K562 (cell line): Measurements from ENCODE around the gene RAI2. TPM values are rescaled to one million over a fixed set of nuclear protein-coding genes. Genes with fewer than 3 reads are reported as not detected.

Source experiments
- ATAC-seq: fragments of 200-7000 bp; cut with Tn5 transposase; 3 replicates; pipeline ENCODE4 v1.9.1; 2020; ENCODE audit warnings: moderate library complexity
- BruUV-seq: library from RNA; stranded (reverse); fragments of 400-500 nt; replicated peaks from 2 replicates; lab custom pipeline; 2021; lab: Mats Ljungman, UMichigan
- CTCF ChIA-PET: fragments of 300-600 bp; formaldehyde crosslinking; extraction: SDS; loops from one replicate; lab custom pipeline; 2021; ENCODE audit warnings: low intra/inter-chr PET ratio; lab: Yijun Ruan, JAX
- POLR2A ChIA-PET: fragments of 300-600, 350-650 bp; sonication (Branson Sonifier 250); formaldehyde crosslinking; extraction: SDS; loops from one replicate; lab custom pipeline; 2021; ENCODE audit warnings: antibody characterized with exemption, inconsistent platforms; lab: Yijun Ruan, JAX
- DNase-seq, 4 experiments: peaks; one replicate each; pipeline versions ENCODE4 v3.0.0 to v3.0.0-alpha.2; 2011 to 2018; ENCODE audit warnings: low spot score in 3 of 4, mixed read lengths in 3 of 4; ENCODE audit errors: extremely low read depth in 1 of 4
- FAIRE-seq: peaks from 2 replicates; lab custom pipeline; 2011; peaks lifted over from hg19 to GRCh38; lab: Jason Lieb, UNC
- H2AFZ ChIP-seq: 2 replicates; pipeline ENCODE4 v1.6.0; 2011; ENCODE audit warnings: low read depth, low read length, control low read depth, inconsistent platforms
- H3K27ac ChIP-seq: fragments of 200-600 bp; 3 replicates; pipeline ENCODE4 v1.8.0; 2011; ENCODE audit warnings: low read depth, mild to moderate bottlenecking, control low read depth, inconsistent platforms, low read length, moderate library complexity, mixed read lengths; ENCODE audit errors: extremely low read depth
- H3K27me3 ChIP-seq, 2 experiments: fragments of 300-600 bp in 1 of 2; 2 replicates in 1 of 2; 3 replicates in 1 of 2; pipeline versions ENCODE4 v1.6.0 to v1.8.0; 2011; ENCODE audit warnings: inconsistent platforms in 2 of 2, low read length in 2 of 2, mild to moderate bottlenecking in 1 of 2, mixed read lengths in 1 of 2, moderate library complexity in 1 of 2; ENCODE audit not compliant: control insufficient read depth in 2 of 2, insufficient read depth in 2 of 2
- H3K36me3 ChIP-seq: fragments of 300-600 bp; 3 replicates; pipeline ENCODE4 v1.8.0; 2011; ENCODE audit warnings: mild to moderate bottlenecking, low read length, inconsistent platforms; ENCODE audit not compliant: control insufficient read depth, insufficient read depth
- H3K4me1 ChIP-seq, 2 experiments: fragments of 200-600 bp in 1 of 2; replicated peaks in 1 of 2; 2 replicates in 1 of 2; 3 replicates in 1 of 2; pipeline versions ENCODE4 v1.5.1 to v1.8.0; 2011; ENCODE audit warnings: inconsistent platforms in 2 of 2, low read length in 2 of 2, mild to moderate bottlenecking in 1 of 2, mixed read lengths in 1 of 2, moderate library complexity in 1 of 2; ENCODE audit not compliant: control insufficient read depth in 2 of 2, insufficient read depth in 2 of 2
- H3K4me2 ChIP-seq: 2 replicates; pipeline ENCODE4 v1.6.1; 2011; ENCODE audit warnings: low read length, control low read depth, inconsistent platforms, mixed read lengths; ENCODE audit not compliant: insufficient read depth
- H3K4me3 ChIP-seq: fragments of 200-600 bp; sonication (generic), shearing (Covaris generic); 2 replicates; pipeline ENCODE4 v1.5.1; 2016; ENCODE audit warnings: control low read depth, inconsistent platforms
- H3K79me2 ChIP-seq: fragments of 200-600 bp; 3 replicates; pipeline ENCODE4 v1.8.0; 2011; ENCODE audit warnings: low read length, inconsistent platforms; ENCODE audit not compliant: control insufficient read depth, insufficient read depth
- H3K9ac ChIP-seq, 2 experiments: 2 replicates each; pipeline versions ENCODE4 v1.6.0 to v1.6.1; 2011; ENCODE audit warnings: low read depth in 2 of 2, low read length in 2 of 2, control low read depth in 1 of 2, inconsistent platforms in 1 of 2, mild to moderate bottlenecking in 1 of 2, mixed read lengths in 1 of 2; ENCODE audit not compliant: insufficient read depth in 1 of 2
- H3K9me1 ChIP-seq: one replicate; pipeline ENCODE4 v1.6.0; 2011; ENCODE audit warnings: inconsistent platforms, mild to moderate bottlenecking, low read length, moderate library complexity; ENCODE audit not compliant: control insufficient read depth, insufficient read depth
- H3K9me3 ChIP-seq: replicated peaks from 2 replicates; pipeline ENCODE4 v1.5.1; 2011; ENCODE audit warnings: low read depth, low read length, inconsistent platforms; ENCODE audit not compliant: control insufficient read depth, insufficient read depth
- H4K20me1 ChIP-seq: replicated peaks from 2 replicates; pipeline ENCODE4 v1.6.1; 2011; ENCODE audit warnings: low read length, inconsistent platforms, mixed read lengths; ENCODE audit not compliant: control insufficient read depth, insufficient read depth
- BCOR ChIP-seq: fragments of 450-650 bp; IDR thresholded peaks from 2 replicates; pipeline ENCODE4 v1.6.1; 2016
- BRCA1 ChIP-seq, 2 experiments: fragments of 450-650 bp in 1 of 2; sonication (generic) in 1 of 2; formaldehyde crosslinking in 1 of 2; IDR thresholded peaks; 2 replicates each; pipeline versions ENCODE4 v1.5.0 to v1.6.1; 2017 to 2020; ENCODE audit warnings: mild to moderate bottlenecking in 1 of 2, missing genetic modification reagents in 1 of 2
- CAMTA2 ChIP-seq: fragments of 250-450 bp; sonication (Bioruptor Pico); conservative IDR thresholded peaks from 2 replicates; pipeline ENCODE4 v1.5.1; 2022
- CTBP1 ChIP-seq: fragments of 450-650 bp; IDR thresholded peaks from 2 replicates; pipeline ENCODE4 v1.6.1; 2016; ENCODE audit warnings: borderline replicate concordance
- CTCF ChIP-seq, 3 experiments: IDR thresholded peaks in 2 of 3; conservative IDR thresholded peaks in 1 of 3; 2 replicates each; pipeline ENCODE4 v1.5.1; 2011 to 2012; ENCODE audit warnings: low read length in 3 of 3, mild to moderate bottlenecking in 3 of 3, control low read depth in 2 of 3, improper control_type of control experiment in 1 of 3, inconsistent platforms in 1 of 3, low read depth in 1 of 3, mixed read lengths in 1 of 3, moderate library complexity in 1 of 3; ENCODE audit not compliant: insufficient read depth in 2 of 3
- E2F5 ChIP-seq: sonication (generic); formaldehyde crosslinking; IDR thresholded peaks from 2 replicates; pipeline ENCODE4 v1.8.0; 2022; ENCODE audit warnings: mild to moderate bottlenecking, missing genetic modification reagents
- HMBOX1 ChIP-seq: sonication (generic); IDR thresholded peaks from 2 replicates; pipeline ENCODE4 v1.6.1; 2016
- HSF4 ChIP-seq: fragments of 250-450 bp; sonication (Bioruptor Pico); IDR thresholded peaks from 2 replicates; pipeline ENCODE4 v2.1.2; 2022; ENCODE audit warnings: mild to moderate bottlenecking, moderate library complexity, borderline replicate concordance
- LARP7 ChIP-seq: fragments of 450-650 bp; IDR thresholded peaks from 2 replicates; pipeline ENCODE4 v1.6.1; 2016
- NR3C1 ChIP-seq: sonication (generic); formaldehyde crosslinking; IDR thresholded peaks from 2 replicates; pipeline ENCODE4 v1.8.1; 2022; ENCODE audit warnings: missing genetic modification reagents
- NR4A1 ChIP-seq, 2 experiments: fragments of 250-450 bp in 1 of 2; fragments of 450-650 bp in 1 of 2; sonication (Bioruptor Pico) in 1 of 2; IDR thresholded peaks; 2 replicates each; pipeline versions ENCODE4 v1.4.0 to v1.6.1; 2016 to 2020; ENCODE audit warnings: mild to moderate bottlenecking in 2 of 2, missing compliant biosample characterization in 1 of 2, missing genetic modification characterization in 1 of 2, moderate library complexity in 1 of 2
- PHF21A ChIP-seq: fragments of 450-650 bp; IDR thresholded peaks from 2 replicates; pipeline ENCODE4 v1.6.1; 2017; ENCODE audit warnings: low read depth, borderline replicate concordance
- PYGO2 ChIP-seq: fragments of 450-650 bp; IDR thresholded peaks from 2 replicates; pipeline ENCODE4 v1.6.1; 2016; ENCODE audit warnings: mild to moderate bottlenecking, missing genetic modification characterization, moderate library complexity, missing compliant biosample characterization
- ZBTB7A ChIP-seq: IDR thresholded peaks from 2 replicates; pipeline ENCODE4 v1.6.1; 2011; ENCODE audit warnings: low read depth, mild to moderate bottlenecking, low read length, moderate library complexity, borderline replicate concordance; ENCODE audit not compliant: control insufficient read depth
- ZC3H4 ChIP-seq: sonication (generic); formaldehyde crosslinking; IDR thresholded peaks from 2 replicates; pipeline ENCODE4 v1.9.0; 2021; ENCODE audit warnings: missing genetic modification reagents, borderline replicate concordance
- ZNF140 ChIP-seq: fragments of 250-450 bp; sonication (Bioruptor Pico); IDR thresholded peaks from 2 replicates; pipeline ENCODE4 v1.8.0; 2021; ENCODE audit warnings: moderate library complexity, mild to moderate bottlenecking, inconsistent platforms
- ZNF395 ChIP-seq: fragments of 200-800 bp; sonication (Bioruptor generic); IDR thresholded peaks from 2 replicates; pipeline ENCODE4 v1.6.1; 2017; ENCODE audit warnings: missing genetic modification characterization, missing compliant biosample characterization
- WGBS: fragments of 100-300 bp; shearing (Covaris generic); methylation state at CpG from one replicate; pipeline ENCODE4 v1.1.6; 2016; ENCODE audit warnings: low coverage, mixed read lengths; ENCODE audit not compliant: insufficient coverage; ENCODE audit errors: missing lambda C conversion rate; 5-methylcytosine and 5-hydroxymethylcytosine counted together
- in situ Hi-C: fragments of 300-500 bp; cut with MboI; formaldehyde crosslinking; loops from 4 replicates; pipeline ENCODE4 v1.15.0; 2018; ENCODE audit warnings: inconsistent platforms, mixed read lengths
- intact Hi-C: fragments of 100-400 bp; cut with micrococcal nuclease; formaldehyde crosslinking; loops from 2 replicates; pipeline ENCODE4 v1.14.2; 2022
- polyA plus RNA-seq, 8 experiments: library from polyadenylated mRNA; depleted of rRNA in 4 of 8; stranded (reverse) in 5 of 8; unstranded in 3 of 8; fragments of >200 nt; fragmentation: Nextera tagmentation in 2 of 8; fragmentation: Illumina TruSeq in 1 of 8; extraction: Ambion mirVana in 2 of 8; extraction: Trizol in 1 of 8; gene quantifications; 2 replicates each; pipeline versions ENCODE4 v1.2.1 to v1.2.3, GENCODE V29; 2011 to 2014; ENCODE audit warnings: inconsistent platforms in 1 of 8, missing spikeins in 1 of 8
- total RNA-seq, 7 experiments: library from RNA; depleted of rRNA in 6 of 7; stranded (reverse); fragments of >200 nt in 6 of 7; fragmentation: Illumina TruSeq in 2 of 7; extraction: Trizol in 2 of 7; gene quantifications; 2 replicates each; pipeline versions ENCODE4 v1.2.1 to v1.2.3, GENCODE V29; 2011 to 2021; ENCODE audit warnings: low replicate concordance in 1 of 7

RAI2 gene
- total and polyA plus RNA-seq, 9 of the 15 experiments (the other 6 are each of a cell fraction or from before 2014, with no cell fraction given): not detected

- peak; percentile 43 to 60 (median 50); a peak in 5 of 6 replicates for TF ChIP-seq CTCF (IDR thresholded peaks at IDR 0.05 in 2 of 3, conservative IDR thresholded peaks at IDR 0.05 in 1 of 3; ENCODE audit: insufficient read depth in 2 of 3, low read depth in 1 of 3, low read length in 3 of 3)
Measured at GRCh38 chrX:17812763-17813162, 48.3 kb downstream of the RAI2 start (continued).

- POLR2A ChIA-PET: no interaction called here
- Histone ChIP-seq H3K4me2 (no peak overlapping the region), H3K4me3 (no peak overlapping the region), H4K20me1 (no peaks in the 10 kb centered on the region), H3K9ac (no peak overlapping the region), H3K36me3 (no peaks in the 10 kb centered on the region), H3K9me1 (no peaks in the 10 kb centered on the region), H2AFZ (no peak overlapping the region), H3K27ac (no peak overlapping the region), H3K9me3 (no peaks in the 10 kb centered on the region), H3K79me2 (no peaks in the 10 kb centered on the region), H3K4me1 (no peaks in the 10 kb centered on the region), H3K27me3 (0 out of 5 replicates have a peak, but pooled peaks cover 0 to 6% of the 10 kb centered on the region in 2 experiments)
- ATAC-seq: no peak
- 2% methylated on average over 6 of the region's 6 CpGs for WGBS
- in situ Hi-C loops (no loop called here), intact Hi-C loops (no loop called here)
- no peak for FAIRE-seq
- DNase-seq: no peak
- CTCF ChIA-PET: no interaction called here
- BruUV-seq: no TSS peak
- no peak for TF ChIP-seq ZNF140
- no peak for TF ChIP-seq PHF21A
- TF ChIP-seq ZNF395 (CRISPR knock-in tag): no peak
- TF ChIP-seq CTBP1: no peak
- no peak for TF ChIP-seq PYGO2
- TF ChIP-seq NR4A1 (CRISPR knock-in tag; IDR thresholded peaks at IDR 0.05): no peak
- TF ChIP-seq NR4A1 (tag; IDR thresholded peaks at IDR 0.05): no peak
- TF ChIP-seq ZBTB7A: no peak
- TF ChIP-seq E2F5 (CRISPR knock-in tag): no peak
- no peak for TF ChIP-seq LARP7
- no peak for TF ChIP-seq NR3C1
- TF ChIP-seq BRCA1 (IDR thresholded peaks at IDR 0.05): no peak
- no peak for TF ChIP-seq BRCA1 (CRISPR knock-in tag; IDR thresholded peaks at IDR 0.05)
- no peak for TF ChIP-seq ZC3H4
- TF ChIP-seq BCOR: no peak
- no peak for TF ChIP-seq HSF4 (CRISPR knock-in tag)
- TF ChIP-seq CAMTA2 (CRISPR knock-in tag): no peak
- no peak for TF ChIP-seq HMBOX1
Measured at GRCh38 chrX:17809984-17810383, 51.1 kb downstream of the RAI2 start.
